Right atrium auricular region (tissue), 2 donors: ENCODE data around the gene OR13C5. TPM values are rescaled to one million over a fixed set of nuclear protein-coding genes. Genes with fewer than 3 reads are reported as not detected.
"Not testable (repeated sequence)": the region's sequence is repeated elsewhere in the genome, so short reads cannot be mapped to it uniquely, and the experiment has no call there.

ENCODE experiments used
- DNase-seq: peaks from one replicate; pipeline ENCODE4 v3.0.0-alpha.2; 2019; ENCODE audit warnings: low spot score
- H3K27ac ChIP-seq, 2 donors: fragments of 200-600 bp; sonication (generic); 1 replicate in 1 of 2; 2 replicates in 1 of 2; pipeline ENCODE4 v1.5.1; 2016 to 2019
- H3K27me3 ChIP-seq, 2 donors: fragments of 200-600 bp; sonication (generic); one replicate each; pipeline versions ENCODE4 v1.5.1 to v1.6.0; 2017 to 2019
- H3K36me3 ChIP-seq: fragments of 200-600 bp; sonication (generic); one replicate; pipeline ENCODE4 v1.5.1; 2016
- H3K4me1 ChIP-seq, 2 donors: fragments of 200-600 bp; sonication (generic); one replicate each; pipeline versions ENCODE4 v1.5.1 to v1.6.0; 2017 to 2019
- H3K4me3 ChIP-seq, 2 donors: fragments of 200-600 bp; sonication (generic); 1 replicate in 1 of 2; 2 replicates in 1 of 2; pipeline ENCODE4 v1.5.1; 2017 to 2019; ENCODE audit warnings: mild to moderate bottlenecking in 1 of 2, moderate library complexity in 1 of 2
- H3K9me3 ChIP-seq, 2 donors: fragments of 200-600 bp; sonication (generic); one replicate each; pipeline ENCODE4 v1.5.1; 2019
- total RNA-seq, 2 donors: library from RNA; depleted of rRNA; stranded (reverse); fragments of >200 nt; gene quantifications; one replicate each; pipeline ENCODE4 v1.1.0, GENCODE V29; 2016
- TF ChIP-seq, protein P1 (sequence below), 2 donors: fragments of 200-600 bp; sonication (generic); IDR thresholded peaks; one replicate each; pipeline ENCODE4 v1.5.1; 2019; ENCODE audit warnings: antibody characterized with exemption in 2 of 2

Gene OR13C5, protein sequence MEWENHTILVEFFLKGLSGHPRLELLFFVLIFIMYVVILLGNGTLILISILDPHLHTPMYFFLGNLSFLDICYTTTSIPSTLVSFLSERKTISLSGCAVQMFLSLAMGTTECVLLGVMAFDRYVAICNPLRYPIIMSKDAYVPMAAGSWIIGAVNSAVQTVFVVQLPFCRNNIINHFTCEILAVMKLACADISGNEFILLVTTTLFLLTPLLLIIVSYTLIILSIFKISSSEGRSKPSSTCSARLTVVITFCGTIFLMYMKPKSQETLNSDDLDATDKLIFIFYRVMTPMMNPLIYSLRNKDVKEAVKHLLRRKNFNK
- total RNA-seq: not detected

DNA sequence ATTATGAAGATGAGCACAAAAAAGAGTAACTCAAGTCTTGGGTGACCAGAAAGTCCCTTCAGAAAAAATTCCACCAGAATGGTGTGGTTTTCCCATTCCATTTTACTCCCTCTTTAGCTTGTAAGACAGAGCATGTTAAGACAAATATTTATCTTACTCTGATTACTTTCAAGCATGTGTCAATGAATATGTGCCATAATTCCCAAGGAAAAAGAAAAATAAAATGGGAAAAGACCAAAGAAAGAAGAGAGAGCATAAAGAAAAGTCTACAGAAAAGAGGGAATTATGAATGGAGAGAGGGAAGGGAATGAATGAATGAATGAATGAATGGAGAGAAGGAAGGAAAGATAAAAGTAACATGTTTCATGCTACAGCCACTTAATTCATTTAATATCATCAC is at the start of gene OR13C5:
Gene OR13C5 (minus strand): TSS at position 101 of the 400 bp plus-strand sequence. CDS start 0 bp downstream, at position 101.
- not testable (repeated sequence) for H3K9me3 ChIP-seq, H3K4me3 ChIP-seq, DNase-seq, H3K4me1 ChIP-seq, H3K27me3 ChIP-seq, H3K36me3 ChIP-seq, H3K27ac ChIP-seq

DNA sequence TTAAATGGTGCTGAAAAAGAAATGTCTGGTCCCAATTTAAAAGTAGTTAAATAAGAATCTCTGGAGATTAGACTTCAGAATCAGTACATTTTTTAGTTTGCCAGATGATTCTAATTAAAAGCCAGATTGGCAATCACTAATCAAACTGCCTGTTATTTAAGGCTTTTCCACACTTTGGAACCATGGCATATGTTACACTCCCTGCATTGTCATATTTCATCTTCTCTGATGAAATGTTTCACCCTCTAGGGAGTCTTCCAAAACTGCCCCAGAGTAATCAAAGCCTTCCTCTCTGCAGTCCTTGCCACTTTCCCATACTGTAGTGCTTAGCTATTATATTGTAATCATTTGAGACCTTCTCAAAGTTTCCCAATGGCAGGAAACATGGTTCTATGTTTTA is 36.2 kb upstream of the OR13C5 start:
- DNase-seq: no peak
- H3K4me1 ChIP-seq: no peaks in the 10 kb centered on the region
- H3K36me3 ChIP-seq: no peaks in the 10 kb centered on the region
- TF ChIP-seq, protein P1, sequence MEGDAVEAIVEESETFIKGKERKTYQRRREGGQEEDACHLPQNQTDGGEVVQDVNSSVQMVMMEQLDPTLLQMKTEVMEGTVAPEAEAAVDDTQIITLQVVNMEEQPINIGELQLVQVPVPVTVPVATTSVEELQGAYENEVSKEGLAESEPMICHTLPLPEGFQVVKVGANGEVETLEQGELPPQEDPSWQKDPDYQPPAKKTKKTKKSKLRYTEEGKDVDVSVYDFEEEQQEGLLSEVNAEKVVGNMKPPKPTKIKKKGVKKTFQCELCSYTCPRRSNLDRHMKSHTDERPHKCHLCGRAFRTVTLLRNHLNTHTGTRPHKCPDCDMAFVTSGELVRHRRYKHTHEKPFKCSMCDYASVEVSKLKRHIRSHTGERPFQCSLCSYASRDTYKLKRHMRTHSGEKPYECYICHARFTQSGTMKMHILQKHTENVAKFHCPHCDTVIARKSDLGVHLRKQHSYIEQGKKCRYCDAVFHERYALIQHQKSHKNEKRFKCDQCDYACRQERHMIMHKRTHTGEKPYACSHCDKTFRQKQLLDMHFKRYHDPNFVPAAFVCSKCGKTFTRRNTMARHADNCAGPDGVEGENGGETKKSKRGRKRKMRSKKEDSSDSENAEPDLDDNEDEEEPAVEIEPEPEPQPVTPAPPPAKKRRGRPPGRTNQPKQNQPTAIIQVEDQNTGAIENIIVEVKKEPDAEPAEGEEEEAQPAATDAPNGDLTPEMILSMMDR (IDR thresholded peaks at IDR 0.05): no peak
- H3K4me3 ChIP-seq: no peak overlapping the region
- H3K27me3 ChIP-seq: no peaks in the 10 kb centered on the region
- no peak overlapping the region for H3K27ac ChIP-seq
- peaks cover 0 to 23% of the 10 kb centered on the region in 2 donors for H3K9me3 ChIP-seq

DNA sequence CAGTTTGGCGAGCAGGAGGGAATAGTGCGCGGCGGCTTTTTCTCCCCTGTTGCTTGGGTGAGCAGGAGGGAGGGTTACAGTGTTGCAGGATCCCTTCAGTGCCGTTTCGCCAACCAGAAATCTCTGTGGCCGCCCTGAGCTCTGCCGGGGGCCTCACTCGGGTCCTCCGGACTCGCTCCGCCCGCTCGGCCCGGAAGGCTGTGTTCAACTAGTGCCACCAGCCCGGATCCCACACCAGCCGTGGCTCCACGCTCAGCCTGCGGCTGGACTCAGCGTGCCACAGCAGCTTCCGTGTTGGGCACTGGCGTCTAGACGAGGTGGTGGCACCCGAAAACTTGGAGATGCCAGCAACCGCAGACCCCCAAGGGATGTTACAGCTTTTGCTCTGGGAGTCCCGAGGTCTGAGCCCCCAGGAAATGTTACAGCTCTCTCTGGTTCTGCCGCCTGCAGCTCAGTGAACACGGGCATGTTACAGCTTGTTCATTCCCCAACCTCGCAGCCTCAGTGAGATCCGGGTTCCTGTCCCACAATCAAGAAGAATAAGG is 34.8 kb upstream of the OR13C5 start:
- DNase-seq: no peak
- peaks cover 0 to 14% of the 10 kb centered on the region in 2 donors for H3K9me3 ChIP-seq
- TF ChIP-seq, protein P1 (IDR thresholded peaks at IDR 0.05): no peak
- no peaks in the 10 kb centered on the region for H3K36me3 ChIP-seq
- H3K27me3 ChIP-seq: no peaks in the 10 kb centered on the region
- no peak overlapping the region for H3K27ac ChIP-seq
- no peaks in the 10 kb centered on the region for H3K4me1 ChIP-seq
- no peak overlapping the region for H3K4me3 ChIP-seq

DNA sequence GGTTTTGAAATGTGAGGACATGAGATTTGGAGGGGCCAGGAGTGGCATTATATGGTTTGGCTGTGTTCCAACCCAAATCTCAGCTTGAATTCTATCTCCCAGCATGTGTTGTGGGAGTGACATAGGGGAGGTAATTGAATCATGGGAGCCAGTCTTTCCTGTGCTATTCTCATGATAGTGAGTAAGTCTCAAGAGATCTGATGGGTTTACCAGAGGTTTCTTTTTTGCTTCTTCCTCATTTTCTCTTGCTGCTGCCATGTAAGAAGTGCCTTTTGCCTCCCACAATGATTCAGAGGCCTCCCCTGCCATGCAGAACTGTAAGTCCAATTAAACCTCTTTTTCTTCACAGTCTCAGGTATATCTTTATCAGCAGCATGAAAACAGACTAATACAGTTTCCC is 26.8 kb upstream of the OR13C5 start:
- H3K36me3 ChIP-seq, H3K4me3 ChIP-seq, DNase-seq, H3K27me3 ChIP-seq, H3K9me3 ChIP-seq, H3K27ac ChIP-seq, H3K4me1 ChIP-seq: not testable (repeated sequence)

DNA sequence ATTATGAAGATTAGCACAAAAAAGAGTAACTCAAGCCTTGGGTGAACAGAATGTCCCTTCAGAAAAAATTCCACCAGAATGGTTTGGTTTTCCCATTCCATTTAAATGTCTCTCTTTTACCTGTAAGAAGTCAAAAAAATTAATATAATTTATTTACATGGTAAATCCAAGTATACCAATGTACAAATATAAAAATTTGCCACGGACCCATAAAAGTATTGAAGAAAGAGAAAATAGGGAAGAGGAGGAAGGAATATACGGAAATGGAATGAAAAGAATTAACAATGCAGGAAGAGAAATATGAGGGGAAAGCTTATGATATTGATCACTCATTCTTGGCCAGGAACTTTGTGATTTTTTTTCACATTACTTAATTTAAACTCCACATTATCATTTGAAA is 18.9 kb upstream of the OR13C5 start, which contains the start of gene OR13C9:
Gene OR13C9 (minus strand): TSS at position 101 of the 400 bp plus-strand sequence. CDS start 0 bp downstream, at position 101.
- no peak for DNase-seq
- H3K27me3 ChIP-seq: no peaks in the 10 kb centered on the region
- H3K36me3 ChIP-seq: no peaks in the 10 kb centered on the region
- TF ChIP-seq, protein P1 (IDR thresholded peaks at IDR 0.05): no peak
- peaks cover 0 to 6% of the 10 kb centered on the region in 2 donors for H3K9me3 ChIP-seq
- no peak within 1 kb of the TSS for H3K27ac ChIP-seq
- H3K4me1 ChIP-seq: no peaks in the 10 kb centered on the region
- no peak within 1 kb of the TSS for H3K4me3 ChIP-seq

DNA sequence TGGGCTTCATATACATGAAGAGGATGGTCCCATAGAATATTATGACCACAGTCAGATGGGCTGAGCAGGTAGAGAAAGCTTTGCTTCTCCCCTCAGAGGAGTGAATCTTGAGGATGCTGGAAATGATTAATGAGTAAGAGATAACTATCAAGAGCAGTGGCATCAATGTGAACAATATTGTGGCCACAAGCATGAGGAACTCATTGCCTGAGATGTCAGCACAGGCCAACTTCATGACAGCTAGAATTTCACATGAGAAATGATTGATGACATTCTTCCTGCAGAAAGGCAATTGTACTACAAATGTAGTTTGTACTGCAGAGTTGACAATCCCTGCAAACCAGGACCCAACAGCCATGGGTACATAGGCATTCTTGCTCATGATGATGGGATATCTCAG is 18.2 kb upstream of the OR13C5 start:
- TF ChIP-seq, protein P1 (IDR thresholded peaks at IDR 0.05): no peak
- H3K4me3 ChIP-seq: no peak overlapping the region

More for the DNA sequence above, 18.2 kb upstream of the OR13C5 start:
- Histone ChIP-seq H3K27me3 (no peaks in the 10 kb centered on the region), H3K27ac (no peak overlapping the region), H3K4me1 (no peaks in the 10 kb centered on the region), H3K36me3 (no peaks in the 10 kb centered on the region), H3K9me3 (peaks cover 0 to 6% of the 10 kb centered on the region in 2 donors)
- DNase-seq: no peak
